ENCODE results near the gene FRMPD1. TPM values are rescaled to one million over a fixed set of nuclear protein-coding genes. Genes with fewer than 3 reads are reported as not detected.

FRMPD1 gene
- total RNA-seq, 1 experiment from 2014 or later = not detected

DNA sequence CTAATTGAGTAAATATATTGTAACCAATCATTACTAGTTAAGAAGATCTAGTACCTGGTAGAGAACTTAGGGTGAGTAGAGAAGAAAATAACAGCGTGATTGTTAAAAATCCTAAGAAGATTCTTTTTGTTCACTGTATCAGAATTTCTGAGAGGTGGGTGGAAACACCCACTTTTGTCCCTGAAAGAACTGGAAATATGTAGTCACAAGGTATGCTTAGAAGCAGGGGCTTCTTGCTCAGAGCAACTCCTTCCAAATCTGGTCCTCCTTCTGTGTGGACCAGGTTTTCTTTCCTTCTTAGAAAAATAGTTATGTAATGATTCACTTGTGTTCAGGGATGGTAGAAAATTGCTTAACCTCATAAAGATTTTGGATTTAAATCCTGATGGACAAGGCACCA lies 46.5 kb upstream of the FRMPD1 start:
- no peak for DNase-seq
- Histone ChIP-seq H3K4me3 (no peak overlapping the region), H4K20me1 (ENCODE audit: insufficient read depth) (no peaks in the 10 kb centered on the region), H3K27me3 (ENCODE audit: insufficient read depth, low read depth) (no peaks in the 10 kb centered on the region), H3K9me2 (ENCODE audit: insufficient read depth) (no peaks in the 10 kb centered on the region), H3K36me3 (ENCODE audit: low read depth) (no peaks in the 10 kb centered on the region), H3K27ac (no peak overlapping the region), H2AFZ (no peak overlapping the region), H3K4me2 (no peak overlapping the region), H3K9me3 (ENCODE audit: insufficient read depth, low read depth) (no peaks in the 10 kb centered on the region), H3F3A (ENCODE audit: insufficient read depth, low read depth) (no peaks in the 10 kb centered on the region), H3K79me2 (ENCODE audit: low read depth) (no peaks in the 10 kb centered on the region), H3K4me1 (replicated peaks; ENCODE audit: insufficient read depth) (peaks cover 12% of the 10 kb centered on the region)
- intact Hi-C loops (cut with micrococcal nuclease; ENCODE audit: unreplicated experiment) = no loop called here
- ChIA-PET POLR2A (ENCODE audit: unreplicated experiment) (no interaction called here), CTCF (no interaction called here)
- no TSS peak for BruUV-seq (replicated peaks)
- TF ChIP-seq EZH2 (IDR thresholded peaks at IDR 0.05; ENCODE audit: low read depth) = no peak
- TF ChIP-seq, protein P1, sequence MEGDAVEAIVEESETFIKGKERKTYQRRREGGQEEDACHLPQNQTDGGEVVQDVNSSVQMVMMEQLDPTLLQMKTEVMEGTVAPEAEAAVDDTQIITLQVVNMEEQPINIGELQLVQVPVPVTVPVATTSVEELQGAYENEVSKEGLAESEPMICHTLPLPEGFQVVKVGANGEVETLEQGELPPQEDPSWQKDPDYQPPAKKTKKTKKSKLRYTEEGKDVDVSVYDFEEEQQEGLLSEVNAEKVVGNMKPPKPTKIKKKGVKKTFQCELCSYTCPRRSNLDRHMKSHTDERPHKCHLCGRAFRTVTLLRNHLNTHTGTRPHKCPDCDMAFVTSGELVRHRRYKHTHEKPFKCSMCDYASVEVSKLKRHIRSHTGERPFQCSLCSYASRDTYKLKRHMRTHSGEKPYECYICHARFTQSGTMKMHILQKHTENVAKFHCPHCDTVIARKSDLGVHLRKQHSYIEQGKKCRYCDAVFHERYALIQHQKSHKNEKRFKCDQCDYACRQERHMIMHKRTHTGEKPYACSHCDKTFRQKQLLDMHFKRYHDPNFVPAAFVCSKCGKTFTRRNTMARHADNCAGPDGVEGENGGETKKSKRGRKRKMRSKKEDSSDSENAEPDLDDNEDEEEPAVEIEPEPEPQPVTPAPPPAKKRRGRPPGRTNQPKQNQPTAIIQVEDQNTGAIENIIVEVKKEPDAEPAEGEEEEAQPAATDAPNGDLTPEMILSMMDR (conservative IDR thresholded peaks at IDR 0.05) = no peak

DNA sequence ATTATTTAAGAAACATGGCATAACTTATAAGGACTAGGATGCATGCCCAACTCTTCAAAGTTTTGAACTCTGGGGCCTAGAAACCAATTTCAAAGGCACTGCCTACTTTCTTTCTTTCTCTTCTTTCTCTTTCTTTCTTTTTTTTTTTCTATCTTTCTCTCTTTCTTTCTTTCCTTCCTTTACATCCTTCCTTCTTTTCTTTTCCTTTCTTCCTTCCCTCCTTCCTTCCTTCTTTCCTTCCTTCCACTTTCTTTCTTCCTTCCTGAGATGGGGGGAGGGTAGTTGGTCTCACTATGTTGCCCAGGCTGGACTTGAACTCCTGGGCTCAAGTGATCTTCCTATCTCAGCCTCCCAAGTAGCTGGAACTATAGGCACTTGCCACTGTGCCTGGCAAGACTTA lies 42.5 kb upstream of the FRMPD1 start:
- Histone ChIP-seq H3K4me2 (no peak overlapping the region), H4K20me1 (ENCODE audit: insufficient read depth) (no peaks in the 10 kb centered on the region), H3K4me1 (replicated peaks; ENCODE audit: insufficient read depth) (peaks cover 12% of the 10 kb centered on the region), H3K79me2 (ENCODE audit: low read depth) (no peaks in the 10 kb centered on the region), H2AFZ (no peak overlapping the region), H3K9me3 (ENCODE audit: insufficient read depth, low read depth) (no peaks in the 10 kb centered on the region), H3K27ac (no peak overlapping the region), H3F3A (ENCODE audit: insufficient read depth, low read depth) (no peaks in the 10 kb centered on the region), H3K4me3 (no peak overlapping the region), H3K36me3 (ENCODE audit: low read depth) (no peaks in the 10 kb centered on the region), H3K27me3 (ENCODE audit: insufficient read depth, low read depth) (no peaks in the 10 kb centered on the region), H3K9me2 (ENCODE audit: insufficient read depth) (no peaks in the 10 kb centered on the region)
- intact Hi-C loops (cut with micrococcal nuclease; ENCODE audit: unreplicated experiment) = no loop called here
- ChIA-PET CTCF (no interaction called here), POLR2A (ENCODE audit: unreplicated experiment) (no interaction called here)
- TF ChIP-seq, protein P1 (conservative IDR thresholded peaks at IDR 0.05) = no peak
- TF ChIP-seq EZH2 (IDR thresholded peaks at IDR 0.05; ENCODE audit: low read depth) = no peak
- DNase-seq = no peak
- BruUV-seq (replicated peaks) = no TSS peak

DNA sequence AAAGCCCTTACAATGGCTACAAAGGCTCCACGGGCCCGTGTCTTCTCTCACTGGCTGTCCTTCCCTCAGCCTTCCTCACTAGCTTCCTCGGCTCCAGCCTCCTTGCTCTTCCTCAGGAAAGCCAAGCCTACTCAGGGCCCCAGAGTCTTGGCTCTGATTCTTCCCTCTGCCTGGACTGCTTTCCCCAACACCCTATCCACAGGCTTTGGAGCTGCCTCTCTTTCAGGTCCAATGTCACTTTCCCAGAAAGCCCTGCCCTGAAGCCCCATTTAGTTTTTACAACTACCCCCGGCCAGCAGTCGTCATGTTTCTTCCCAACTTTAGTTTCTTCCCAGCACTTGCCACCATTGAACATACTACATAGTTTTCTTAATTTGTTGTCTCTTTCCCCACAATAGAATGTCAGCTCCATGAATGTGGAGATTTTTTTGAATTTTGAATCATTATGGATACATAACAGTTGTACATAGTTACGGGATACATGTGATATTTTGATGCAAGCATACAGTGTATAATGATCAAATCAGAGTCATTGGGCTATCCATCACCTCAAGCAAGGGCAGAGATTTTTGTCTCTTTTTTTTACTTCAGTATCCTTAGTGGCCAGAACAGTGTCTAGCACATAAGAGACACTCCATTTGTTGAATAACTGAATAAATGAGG lies 40.9 kb upstream of the FRMPD1 start:
- no TSS peak for BruUV-seq (replicated peaks)
- ChIA-PET POLR2A (ENCODE audit: unreplicated experiment) (no interaction called here), CTCF (no interaction called here)
- TF ChIP-seq, protein P1 (conservative IDR thresholded peaks at IDR 0.05) = no peak
- TF ChIP-seq EZH2 (IDR thresholded peaks at IDR 0.05; ENCODE audit: low read depth) = no peak
- H3K27me3 ChIP-seq (ENCODE audit: insufficient read depth, low read depth) = no peaks in the 10 kb centered on the region
- H3K4me2 ChIP-seq = no peak overlapping the region
- no peak overlapping the region for H3K27ac ChIP-seq
- H3K9me2 ChIP-seq (ENCODE audit: insufficient read depth) = no peaks in the 10 kb centered on the region
- H3K9me3 ChIP-seq (ENCODE audit: insufficient read depth, low read depth) = no peaks in the 10 kb centered on the region
- H3K79me2 ChIP-seq (ENCODE audit: low read depth) = no peaks in the 10 kb centered on the region
- H2AFZ ChIP-seq = no peak overlapping the region
- DNase-seq = no peak
- H3F3A ChIP-seq (ENCODE audit: insufficient read depth, low read depth) = no peaks in the 10 kb centered on the region
- peaks cover 9% of the 10 kb centered on the region for H3K4me1 ChIP-seq (replicated peaks; ENCODE audit: insufficient read depth)
- H3K4me3 ChIP-seq = no peak overlapping the region
- intact Hi-C loops (cut with micrococcal nuclease; ENCODE audit: unreplicated experiment) = no loop called here
- no peaks in the 10 kb centered on the region for H4K20me1 ChIP-seq (ENCODE audit: insufficient read depth)
- H3K36me3 ChIP-seq (ENCODE audit: low read depth) = no peaks in the 10 kb centered on the region
